HG02588 (cell line): Measurements from ENCODE around the gene TSC22D4.
"Not testable (repeated sequence)": the region's sequence is repeated elsewhere in the genome, so short reads cannot be mapped to it uniquely, and the experiment has no call there.

Experiments
- ATAC-seq: cut with Tn5 transposase; IDR thresholded peaks from one replicate; pipeline ENCODE4 v1.9.1; 2021; ENCODE audit warnings: mild to moderate bottlenecking, moderate library complexity; ENCODE audit not compliant: unreplicated experiment

The TSC22D4 gene

GRCh38 chr7:100478958-100479660 lies at the start of gene TSC22D4:
Gene TSC22D4, minus strand, starts transcription at chr7:100479214. Its CDS starts 1,176 bp downstream, at chr7:100478038.
- peak; percentile 52 for ATAC-seq

GRCh38 chr7:100528108-100528866 lies 49.3 kb upstream of the TSC22D4 start:
- not testable (repeated sequence) for ATAC-seq

- ATAC-seq, result not testable (repeated sequence)
Measured at GRCh38 chr7:100523192-100523591, 44.2 kb upstream of the TSC22D4 start.

- ATAC-seq, result not testable (repeated sequence)
Measured at GRCh38 chr7:100521909-100522593, 43.0 kb upstream of the TSC22D4 start.

- ATAC-seq, result no peak
Measured at GRCh38 chr7:100521076-100521475, 42.1 kb upstream of the TSC22D4 start.

- no peak for ATAC-seq
Measured at GRCh38 chr7:100520138-100520537, 41.1 kb upstream of the TSC22D4 start.

GRCh38 chr7:100519580-100519979 lies 40.6 kb upstream of the TSC22D4 start:
- ATAC-seq, result no peak

- no peak for ATAC-seq
Measured at GRCh38 chr7:100517305-100517704, 38.3 kb upstream of the TSC22D4 start.

GRCh38 chr7:100516135-100516812 lies 37.3 kb upstream of the TSC22D4 start:
- no peak for ATAC-seq

GRCh38 chr7:100515072-100515532 lies 36.1 kb upstream of the TSC22D4 start:
- ATAC-seq, result no peak

- no peak for ATAC-seq
Measured at GRCh38 chr7:100513212-100513810, 34.3 kb upstream of the TSC22D4 start.

GRCh38 chr7:100510437-100511239 lies 31.6 kb upstream of the TSC22D4 start:
- no peak for ATAC-seq

GRCh38 chr7:100509231-100509630 lies 30.2 kb upstream of the TSC22D4 start:
- ATAC-seq, result no peak

- ATAC-seq, result no peak
Measured at GRCh38 chr7:100506356-100506923, 27.4 kb upstream of the TSC22D4 start.

GRCh38 chr7:100504887-100505611 lies 26.0 kb upstream of the TSC22D4 start:
- ATAC-seq, result no peak

- not testable (repeated sequence) for ATAC-seq
Measured at GRCh38 chr7:100504031-100504430, 25.0 kb upstream of the TSC22D4 start.

GRCh38 chr7:100500743-100501142 lies 21.7 kb upstream of the TSC22D4 start:
- ATAC-seq, result not testable (repeated sequence)

- ATAC-seq, result no peak
Measured at GRCh38 chr7:100496509-100496908, 17.5 kb upstream of the TSC22D4 start.
